Measurements from ENCODE around the gene HSD11B2.

Gene HSD11B2

DNA sequence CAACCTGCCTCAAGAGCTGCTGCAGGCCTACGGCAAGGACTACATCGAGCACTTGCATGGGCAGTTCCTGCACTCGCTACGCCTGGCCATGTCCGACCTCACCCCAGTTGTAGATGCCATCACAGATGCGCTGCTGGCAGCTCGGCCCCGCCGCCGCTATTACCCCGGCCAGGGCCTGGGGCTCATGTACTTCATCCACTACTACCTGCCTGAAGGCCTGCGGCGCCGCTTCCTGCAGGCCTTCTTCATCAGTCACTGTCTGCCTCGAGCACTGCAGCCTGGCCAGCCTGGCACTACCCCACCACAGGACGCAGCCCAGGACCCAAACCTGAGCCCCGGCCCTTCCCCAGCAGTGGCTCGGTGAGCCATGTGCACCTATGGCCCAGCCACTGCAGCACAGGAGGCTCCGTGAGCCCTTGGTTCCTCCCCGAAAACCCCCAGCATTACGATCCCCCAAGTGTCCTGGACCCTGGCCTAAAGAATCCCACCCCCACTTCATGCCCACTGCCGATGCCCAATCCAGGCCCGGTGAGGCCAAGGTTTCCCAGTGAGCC, 5.8 kb downstream of the HSD11B2 start:
- DNase-seq, result no peak

DNA sequence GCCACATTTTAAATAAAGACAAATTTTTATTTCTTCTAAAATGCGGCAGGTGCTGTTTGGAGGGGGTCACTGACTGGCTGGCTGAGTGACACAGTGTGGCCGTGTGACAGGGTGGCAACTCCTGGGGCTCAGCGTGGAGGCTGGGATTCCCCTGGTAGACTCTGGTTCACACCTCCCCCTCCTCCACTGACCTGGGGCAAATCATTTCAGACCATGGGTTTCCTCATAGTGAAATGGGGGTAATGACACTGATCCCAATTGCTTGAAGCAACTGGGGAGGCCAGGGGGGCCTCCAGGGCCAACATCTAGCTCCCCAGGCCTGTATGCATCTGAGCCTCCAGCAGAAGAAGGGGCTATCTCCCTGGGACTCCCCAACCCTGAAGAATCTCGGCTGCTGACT, 6.6 kb downstream of the HSD11B2 start:
- DNase-seq, result no peak

DNA sequence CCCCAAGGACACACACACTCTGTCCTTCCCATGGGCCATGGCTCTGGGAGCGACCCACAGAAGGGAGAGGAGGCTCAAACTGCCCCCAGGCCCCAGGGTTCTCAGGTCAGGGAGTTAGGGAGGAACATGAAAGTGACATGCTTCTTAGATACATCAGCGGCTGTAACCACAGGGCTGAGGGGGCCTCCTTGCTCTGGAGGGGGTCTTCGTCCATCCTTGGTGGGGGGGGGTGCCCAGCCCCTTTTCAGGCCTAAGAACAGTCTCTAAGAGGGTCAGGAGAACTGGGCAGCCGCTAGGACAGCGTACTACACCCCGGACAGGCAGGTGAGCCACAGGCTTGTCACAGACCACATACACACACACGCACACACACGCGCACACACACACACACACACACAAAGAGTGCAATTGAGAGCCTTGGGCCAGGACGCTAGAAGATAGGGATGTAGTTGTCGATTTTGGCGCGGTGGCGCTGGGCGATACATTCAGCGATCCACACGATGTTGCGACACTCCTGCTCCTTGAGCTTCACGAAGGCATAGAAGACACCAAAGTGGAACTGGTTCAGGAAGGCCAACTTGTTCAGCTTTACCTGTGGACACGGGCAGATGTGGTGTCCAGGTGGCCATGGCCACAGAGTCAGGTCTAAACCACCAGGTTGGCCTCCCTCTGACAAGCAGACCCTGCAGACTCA, 7.3 kb downstream of the HSD11B2 start:
- no peak for DNase-seq

DNA sequence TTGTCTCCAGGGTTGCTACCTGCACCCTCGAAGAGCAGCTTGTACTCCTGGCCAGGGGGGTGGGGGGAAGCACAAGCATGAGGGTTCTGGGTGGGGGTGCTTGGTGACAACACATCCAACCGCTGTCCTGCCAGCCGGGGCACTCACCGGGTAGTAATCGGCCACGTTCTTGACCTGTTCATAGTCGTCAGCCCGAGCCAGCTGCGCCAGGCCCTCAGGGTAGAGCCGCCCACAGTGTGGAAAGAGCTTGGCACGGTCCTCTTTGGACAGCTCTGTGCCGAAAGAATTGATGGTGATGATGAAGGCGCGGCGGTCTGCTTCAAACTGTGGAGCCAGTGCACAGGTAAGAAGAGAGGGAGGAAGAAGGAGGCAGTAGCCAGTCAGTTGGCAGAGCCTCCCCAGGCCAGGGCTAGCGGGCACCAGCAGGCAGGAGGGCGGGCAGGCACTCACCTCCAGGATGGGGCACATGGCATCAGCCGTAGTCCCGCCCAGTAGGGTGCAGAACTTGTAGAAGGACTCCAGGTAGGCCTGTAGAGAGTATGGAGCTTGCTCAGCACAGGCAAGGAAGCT, 8.0 kb downstream of the HSD11B2 start:
- no peak for DNase-seq

DNA sequence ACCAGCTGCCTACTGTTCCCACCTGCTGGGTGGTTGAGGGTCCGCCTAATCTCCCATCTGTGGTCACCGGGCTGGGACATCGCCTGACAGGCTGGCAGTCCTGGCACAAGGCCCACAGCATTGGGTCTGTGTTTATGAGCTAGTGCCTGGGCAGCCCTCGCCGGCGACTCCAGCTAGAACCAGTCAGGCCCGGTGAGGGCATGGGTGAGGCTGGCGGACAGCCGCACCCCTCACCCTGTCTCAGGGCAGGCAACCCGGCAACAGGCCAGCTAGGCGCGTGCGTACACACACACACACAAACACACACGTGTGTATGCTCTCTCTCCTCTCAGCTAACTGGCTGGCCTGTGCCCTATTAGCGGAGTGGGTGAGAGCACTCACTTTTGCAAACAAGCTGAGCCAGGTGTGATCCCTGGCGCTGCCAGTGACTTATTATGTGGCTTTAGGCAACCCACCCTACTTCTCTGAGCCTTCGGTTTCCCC, 10.4 kb downstream of the HSD11B2 start:
- no peak for DNase-seq

DNA sequence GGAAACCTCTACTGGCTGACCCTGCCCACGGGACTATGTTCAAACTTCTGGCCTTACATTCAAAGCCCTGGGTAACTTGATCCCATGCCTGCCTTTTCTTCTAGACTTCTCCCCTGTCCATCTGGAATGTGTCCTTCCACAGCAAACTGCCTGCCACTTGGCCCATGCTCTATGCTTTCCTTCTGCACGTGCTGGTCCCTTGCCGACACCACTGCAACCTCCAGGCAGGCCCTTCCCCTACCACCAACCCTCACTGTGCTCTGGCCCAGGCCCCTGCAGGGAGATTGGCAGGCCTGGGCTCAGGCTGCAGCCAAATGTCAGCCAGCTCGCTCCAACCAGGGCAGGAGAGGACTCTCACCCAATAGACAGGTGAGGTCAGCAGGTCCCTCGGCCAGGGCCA, 11.0 kb downstream of the HSD11B2 start:
- DNase-seq, result no peak

DNA sequence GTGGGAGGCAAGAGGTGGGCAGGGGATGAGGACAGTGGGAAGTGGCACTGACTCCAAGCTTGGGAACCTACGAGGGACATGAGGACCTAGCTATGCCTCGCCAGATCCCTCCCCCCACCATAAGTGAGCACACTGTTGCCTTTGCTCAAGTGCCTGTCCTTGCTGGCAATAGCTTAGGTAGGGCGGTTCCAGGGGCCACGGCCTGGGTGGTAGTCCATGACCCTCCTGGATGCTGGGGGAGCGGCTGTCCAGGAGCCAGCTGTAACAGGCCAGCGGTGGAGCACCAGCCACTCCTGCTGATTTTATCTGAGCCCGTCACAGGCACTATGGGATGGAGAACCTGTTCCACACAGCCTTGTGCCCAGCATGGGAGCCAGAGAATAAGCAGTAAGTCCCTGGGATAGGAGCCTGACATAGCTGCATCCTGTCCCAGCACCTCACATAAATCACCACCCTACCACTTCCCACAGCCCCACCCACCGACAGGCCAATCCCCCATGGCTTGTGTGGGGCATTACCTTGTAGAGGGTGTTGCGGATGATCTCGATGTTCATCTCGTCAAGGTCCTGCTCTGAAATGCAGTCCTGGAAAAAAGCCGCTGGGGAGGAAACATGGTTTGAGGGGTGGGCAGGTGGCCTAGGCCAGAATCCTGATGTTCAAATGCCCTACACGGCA, 11.8 kb downstream of the HSD11B2 start:
- DNase-seq, result no peak

DNA sequence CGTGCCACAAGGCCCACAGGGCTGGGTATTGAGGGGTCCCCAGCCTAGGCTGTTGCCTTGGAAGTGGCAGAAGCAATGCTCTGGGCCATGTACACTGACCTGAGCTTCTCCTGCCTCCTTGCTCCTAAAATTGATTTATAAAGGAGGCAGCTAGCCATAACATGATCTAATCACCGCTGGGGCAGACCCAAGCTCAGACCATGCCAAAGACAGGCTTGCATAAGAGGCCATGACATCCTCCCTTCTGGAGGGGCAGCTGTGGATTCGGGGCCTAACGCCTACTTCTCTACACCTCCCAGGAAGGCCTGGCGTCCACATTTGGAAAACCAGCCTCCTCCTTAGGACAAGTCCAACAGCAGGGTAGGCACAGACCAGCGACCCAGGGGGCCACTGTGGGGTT, 12.3 kb downstream of the HSD11B2 start:
- DNase-seq, result no peak

DNA sequence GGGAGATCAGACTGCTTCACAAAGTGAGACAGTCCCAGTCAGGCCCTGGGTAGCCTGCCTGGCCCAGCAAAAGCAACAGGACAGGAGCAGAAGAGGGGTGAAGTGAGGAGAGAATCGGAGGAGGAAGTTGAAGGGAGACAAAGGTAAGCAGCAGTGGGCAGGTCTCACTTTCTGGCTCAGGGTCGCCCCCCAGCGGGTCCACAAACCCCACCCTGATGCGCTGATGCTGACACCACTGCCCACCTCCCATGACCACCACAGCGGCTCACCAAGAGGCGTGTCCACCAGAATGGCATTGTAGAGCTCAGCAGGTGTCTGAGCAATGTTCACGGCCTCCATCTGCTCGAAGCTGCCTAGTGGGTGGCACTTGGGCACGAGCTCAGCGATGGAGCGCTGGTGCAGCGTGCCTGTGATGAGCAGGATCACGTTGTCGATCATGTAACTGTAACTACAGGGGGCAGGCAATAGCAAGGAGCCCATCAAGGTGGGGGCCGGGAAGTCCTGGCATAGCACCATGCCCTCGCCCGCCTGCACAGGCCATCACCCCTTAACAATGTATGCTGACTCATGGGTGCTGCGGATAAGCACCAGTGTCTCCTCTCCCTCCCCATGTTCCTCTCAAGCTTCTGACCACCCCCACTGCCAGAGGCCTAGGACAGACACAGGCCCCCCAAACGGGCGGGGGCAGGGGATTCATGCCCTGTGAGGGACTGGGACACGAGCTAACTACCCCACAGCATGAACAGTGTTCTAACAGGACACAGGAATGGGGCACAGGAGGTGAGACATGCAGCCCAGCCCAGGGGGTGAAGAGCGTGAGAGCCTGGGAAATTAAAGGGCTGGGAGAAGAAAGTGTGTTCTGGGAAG, 13.6 kb downstream of the HSD11B2 start:
- DNase-seq, result no peak

DNA sequence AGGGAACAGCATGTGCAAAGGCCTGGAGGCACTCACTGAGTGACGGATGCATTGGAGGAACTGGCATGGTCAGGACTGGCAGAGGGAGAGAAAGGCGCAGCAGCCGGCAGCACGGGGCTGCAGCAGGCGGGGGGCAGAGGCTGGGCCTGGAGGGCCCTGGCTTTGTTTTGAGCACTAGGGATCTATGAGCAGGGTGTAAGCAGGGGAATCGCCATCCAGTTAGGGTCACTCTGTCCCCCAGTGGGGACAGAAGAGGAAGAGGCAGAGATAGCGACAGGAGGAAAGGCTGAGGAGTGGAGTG, 14.2 kb downstream of the HSD11B2 start:
- DNase-seq, result no peak

DNA sequence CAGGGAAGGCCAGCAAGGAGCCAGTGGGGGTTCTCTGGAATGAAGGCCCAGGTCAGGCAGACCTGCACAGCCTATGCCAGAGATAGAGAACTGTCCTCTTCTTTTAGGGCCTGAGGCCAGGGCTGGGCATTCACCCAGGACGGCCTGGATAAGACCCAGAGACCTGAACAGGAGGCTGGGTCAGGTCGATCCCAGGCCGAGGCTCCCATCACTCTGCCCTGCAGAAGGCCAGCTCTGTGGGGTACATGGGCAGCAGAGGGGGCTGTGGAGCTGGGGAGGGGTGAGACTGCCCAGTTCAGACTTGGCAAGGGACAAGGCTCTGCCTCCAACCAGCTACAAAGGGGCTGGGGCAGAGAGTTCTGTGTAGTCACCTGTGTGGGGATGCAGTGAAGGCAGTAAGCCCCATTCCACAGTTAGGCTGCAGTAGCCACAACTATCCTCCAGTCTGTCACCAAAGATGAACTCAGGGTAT, 14.6 kb downstream of the HSD11B2 start:
- no peak for DNase-seq

DNA sequence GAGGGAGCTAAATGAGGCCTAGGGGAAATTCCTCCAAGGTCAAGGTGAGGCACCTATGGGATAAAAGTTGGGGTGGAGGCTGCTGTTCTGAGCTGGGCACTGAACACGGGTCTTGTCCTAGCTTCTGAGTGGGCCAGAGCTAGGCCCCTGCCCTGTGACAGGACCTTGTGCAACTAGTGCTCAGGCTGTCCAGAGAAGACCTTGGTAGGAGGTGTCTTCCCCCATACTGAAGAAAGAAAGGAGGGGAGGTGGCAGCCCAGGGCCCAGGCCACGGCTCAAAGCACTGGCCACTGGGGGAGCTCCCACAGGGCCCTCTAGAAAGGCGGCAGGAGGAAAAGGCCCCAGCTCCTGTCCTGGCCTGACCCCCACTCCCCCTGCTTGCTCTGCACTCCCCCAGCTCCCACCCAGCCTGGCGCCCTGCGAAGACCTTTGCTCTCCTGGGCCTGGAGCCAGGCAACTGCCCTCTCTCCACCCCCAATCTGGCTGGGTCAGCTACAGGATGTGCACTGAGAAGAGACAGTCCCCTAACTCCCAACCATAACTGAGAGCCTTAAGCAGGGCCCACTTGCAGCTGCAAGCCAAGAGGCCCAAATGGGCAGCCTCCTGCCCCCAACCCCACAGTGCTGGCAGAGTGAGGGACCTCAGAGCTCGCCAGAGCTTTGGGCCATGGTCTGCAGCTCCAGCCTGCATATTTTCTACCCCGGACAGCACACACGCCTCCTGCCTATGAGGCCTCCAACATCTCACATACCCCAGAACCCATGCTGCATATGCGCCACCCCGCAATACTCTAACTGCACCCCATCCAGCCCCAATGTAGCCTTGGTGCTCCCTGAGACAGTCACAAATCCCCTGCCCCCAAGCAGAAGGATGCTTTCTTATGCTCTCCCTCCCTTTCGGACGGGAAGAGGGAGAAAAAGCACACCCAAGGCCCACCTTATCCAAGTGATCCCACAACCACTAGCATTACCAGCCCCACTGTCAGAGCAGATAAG, 15.3 kb downstream of the HSD11B2 start:
- DNase-seq, result no peak

DNA sequence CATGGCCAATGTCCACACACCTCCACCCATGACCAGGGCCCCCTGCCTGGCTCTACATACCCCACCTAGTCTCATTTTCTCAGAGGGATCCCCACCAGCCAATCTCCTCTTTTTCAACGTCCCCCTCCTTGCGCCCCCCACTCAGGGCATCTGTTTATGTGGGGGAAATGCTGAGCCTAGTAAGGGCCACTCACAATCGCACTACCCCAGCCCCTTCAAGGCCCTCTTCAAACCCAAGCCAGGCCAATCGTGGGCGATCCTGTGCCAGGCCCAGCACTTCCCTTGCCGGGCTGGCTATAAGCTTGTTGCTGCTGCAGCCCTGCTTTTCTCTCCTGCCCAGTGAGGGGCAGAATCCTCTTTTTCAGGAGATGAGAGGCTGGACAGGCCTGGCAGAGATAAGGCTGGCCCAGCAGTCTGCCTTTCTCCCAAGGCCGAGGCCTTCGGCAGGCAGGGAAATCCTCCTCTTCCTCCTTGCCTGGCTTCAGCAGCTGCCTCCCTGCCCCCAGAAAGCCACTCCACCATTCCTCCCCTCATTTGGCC, 16.1 kb downstream of the HSD11B2 start:
- no peak for DNase-seq

DNA sequence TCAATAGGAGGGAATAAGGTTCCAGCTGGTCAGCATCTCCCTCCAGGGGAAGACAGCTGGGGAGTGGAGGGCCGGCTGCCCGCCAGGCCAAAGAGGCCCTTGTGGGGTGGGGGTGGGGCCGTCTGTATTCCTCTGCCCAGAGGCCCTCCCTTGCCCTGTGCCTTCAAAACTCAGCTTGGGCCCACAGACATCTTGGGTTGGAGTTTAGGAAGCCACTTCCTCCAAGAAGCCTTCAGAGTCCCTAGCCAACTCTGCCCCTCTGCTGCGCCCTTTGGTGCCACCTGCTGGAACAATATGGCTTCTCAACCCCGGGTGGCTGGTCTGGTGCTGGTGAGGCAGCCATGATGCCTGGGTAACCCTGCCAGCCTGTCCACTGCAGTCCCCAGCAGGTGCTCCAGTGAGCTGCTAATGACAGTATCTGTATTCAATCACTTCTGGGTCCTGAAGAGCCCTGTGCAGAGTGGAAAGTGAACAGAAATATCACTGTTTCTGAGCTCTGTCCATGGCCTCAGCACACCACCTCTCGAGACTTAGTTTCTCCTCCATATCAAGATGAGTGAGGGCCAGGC, 16.7 kb downstream of the HSD11B2 start:
- no peak for DNase-seq

DNA sequence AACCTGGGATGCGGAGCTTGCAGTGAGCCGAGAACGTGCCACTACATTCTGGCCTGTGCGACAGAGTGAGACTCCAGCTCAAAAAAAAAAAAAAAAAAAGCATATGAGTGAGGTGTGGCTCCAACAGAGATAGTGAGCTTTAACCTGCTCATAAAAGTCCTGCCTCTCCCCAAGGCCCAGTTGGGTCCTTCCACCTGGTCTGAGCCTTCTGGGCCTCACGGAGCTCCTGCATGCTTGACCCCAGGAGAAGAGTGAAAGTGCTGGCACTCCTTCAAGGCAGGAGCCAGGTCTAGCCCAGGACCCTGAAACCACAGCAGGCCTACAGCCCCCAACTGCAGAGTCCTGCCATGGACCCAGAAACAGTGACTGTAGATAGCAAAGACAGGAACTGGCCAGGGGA, 17.7 kb downstream of the HSD11B2 start:
- no peak for DNase-seq

DNA sequence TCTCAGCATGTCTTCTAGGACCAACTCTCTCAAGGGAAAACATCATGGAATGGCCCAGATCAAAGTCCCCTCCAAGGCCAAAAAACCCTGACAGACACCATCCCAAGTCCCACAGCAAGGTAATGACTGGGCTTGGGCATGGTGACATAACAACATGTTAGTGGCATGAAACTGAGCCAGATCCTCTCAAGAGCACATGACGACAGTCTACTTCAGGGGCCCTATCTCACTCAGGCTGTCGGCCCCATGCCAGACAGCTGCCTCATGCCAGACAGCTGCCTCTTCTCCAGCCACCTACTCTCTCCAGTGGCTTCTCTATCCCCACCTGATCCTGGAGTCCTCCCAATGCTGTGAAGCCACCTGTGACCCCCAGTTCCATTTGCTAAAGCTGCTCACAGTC, 18.4 kb downstream of the HSD11B2 start:
- no peak for DNase-seq

DNA sequence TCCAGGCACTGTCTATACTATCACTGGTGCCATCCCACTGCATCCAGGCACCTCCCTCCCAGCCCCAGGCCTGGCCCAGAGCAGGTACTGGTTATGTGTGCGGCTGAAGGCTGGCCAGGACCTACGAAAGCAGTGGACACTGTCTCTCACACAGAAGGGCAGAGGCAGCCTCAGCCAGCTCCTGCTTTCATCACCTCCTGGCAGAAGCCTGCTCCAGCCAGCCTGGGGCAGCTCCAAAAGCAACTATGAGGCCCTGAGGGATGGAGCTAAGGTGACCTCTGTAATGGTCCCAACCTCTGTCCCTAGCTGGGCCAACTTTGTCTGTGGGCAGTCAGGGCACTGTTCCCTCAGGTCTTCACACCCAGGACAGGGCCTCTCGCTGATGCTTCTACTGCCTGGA, 18.8 kb downstream of the HSD11B2 start:
- DNase-seq, result no peak

DNA sequence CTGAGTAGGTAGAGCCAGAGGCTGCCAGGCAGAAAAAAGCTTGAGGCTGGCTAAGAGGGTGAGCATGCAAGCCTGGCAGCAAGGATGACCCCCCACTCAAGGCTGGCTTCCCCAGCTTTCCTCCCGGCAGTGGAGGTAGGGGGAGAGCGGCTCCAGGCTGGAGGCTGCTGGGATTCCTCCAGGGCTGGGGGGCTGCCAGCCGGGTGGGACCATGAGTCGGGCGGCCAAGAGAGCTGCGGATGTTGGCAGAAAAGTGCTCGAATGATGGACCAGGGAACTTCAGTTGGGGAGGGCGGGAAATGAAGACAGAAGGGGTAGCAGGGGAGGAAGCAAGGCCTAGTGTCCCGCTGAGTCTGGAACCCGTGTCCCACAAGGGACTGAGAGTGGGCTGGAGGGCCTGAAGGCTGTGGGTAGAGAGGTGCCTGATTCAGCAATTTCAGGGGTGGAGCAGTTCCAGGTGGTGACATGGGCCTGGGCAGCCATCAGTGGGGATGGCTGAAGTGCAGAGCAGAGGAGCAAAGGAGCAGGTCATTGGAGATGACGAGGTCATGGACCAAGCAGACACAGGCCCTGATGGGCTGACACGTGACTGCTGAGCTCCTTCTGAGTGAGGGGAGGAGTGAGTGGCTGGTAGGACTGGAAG, 20.3 kb downstream of the HSD11B2 start:
- no peak for DNase-seq

DNA sequence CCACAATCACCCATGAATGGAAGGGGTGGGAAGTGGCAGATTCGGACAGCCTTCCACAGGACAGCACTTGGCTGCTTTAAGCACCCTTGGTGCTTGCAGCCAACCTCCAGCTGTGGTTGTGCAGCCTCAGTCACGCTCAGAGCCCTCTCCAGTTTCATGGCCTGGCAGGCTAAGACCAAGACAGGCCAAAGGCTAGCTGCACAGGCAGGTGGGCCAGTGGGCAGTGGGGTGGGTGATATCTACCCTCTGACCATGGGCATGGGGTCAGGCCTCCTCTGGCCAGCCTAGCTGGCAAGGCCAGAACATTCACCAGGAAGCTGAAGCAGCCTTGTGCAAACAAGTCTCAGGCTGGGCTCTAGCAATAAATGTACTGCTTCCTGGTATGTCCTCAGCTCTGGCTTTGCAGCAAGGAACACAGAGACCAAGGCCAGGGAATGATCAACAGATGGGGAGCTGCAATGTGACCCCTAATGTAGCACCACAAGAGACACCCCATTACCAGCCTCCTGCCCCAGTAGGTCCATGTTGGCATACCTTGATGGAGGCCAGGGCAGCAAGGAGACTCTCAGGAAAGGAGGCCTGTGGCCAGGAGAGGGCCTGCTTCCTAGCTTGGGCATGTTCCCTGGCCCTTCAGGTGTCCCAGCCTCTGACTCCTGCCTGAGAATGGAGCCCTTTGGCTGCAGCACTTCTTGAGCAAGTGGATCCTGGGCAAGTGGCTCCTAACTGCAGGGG, 20.9 kb downstream of the HSD11B2 start:
- DNase-seq, result no peak

DNA sequence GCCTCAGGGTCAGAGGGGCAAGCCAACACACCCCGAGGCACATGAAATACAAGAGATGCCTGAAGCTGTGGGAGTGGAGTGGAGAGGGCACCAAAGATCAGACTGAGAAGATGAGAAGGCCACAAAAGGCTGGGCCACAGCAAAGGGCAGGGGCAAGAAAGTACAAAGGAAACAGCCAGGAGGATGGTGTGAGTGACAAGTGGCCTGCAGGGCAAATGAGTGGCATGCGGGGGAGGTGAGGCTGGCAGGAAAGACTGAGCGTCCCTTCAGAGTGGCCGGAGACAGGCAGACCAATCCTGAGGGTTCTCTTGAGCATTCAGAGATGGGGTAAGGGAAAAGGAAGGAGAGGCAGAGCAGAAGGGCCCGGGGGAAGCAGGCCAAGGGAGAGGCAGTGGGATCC, 23.2 kb downstream of the HSD11B2 start:
- DNase-seq, result no peak

All from T1000 (cell line).